CD4-positive, alpha-beta T cell treated with Interleukin-6 at 100 ng/mL for 8 hours (primary cell): ENCODE measurements around the gene PCGF3.
A peak's percentile ranks its signal among the peaks of the same experiment; 100 is the strongest.

Experiments
- DNase-seq: peaks from one replicate; pipeline ENCODE4 v3.0.0-alpha.2; 2020; ENCODE audit warnings: mixed read lengths, low spot score

Gene PCGF3

GRCh38 chr4:784401-785331 is 79.0 kb downstream of the PCGF3 start:
- no peak for DNase-seq

DNA sequence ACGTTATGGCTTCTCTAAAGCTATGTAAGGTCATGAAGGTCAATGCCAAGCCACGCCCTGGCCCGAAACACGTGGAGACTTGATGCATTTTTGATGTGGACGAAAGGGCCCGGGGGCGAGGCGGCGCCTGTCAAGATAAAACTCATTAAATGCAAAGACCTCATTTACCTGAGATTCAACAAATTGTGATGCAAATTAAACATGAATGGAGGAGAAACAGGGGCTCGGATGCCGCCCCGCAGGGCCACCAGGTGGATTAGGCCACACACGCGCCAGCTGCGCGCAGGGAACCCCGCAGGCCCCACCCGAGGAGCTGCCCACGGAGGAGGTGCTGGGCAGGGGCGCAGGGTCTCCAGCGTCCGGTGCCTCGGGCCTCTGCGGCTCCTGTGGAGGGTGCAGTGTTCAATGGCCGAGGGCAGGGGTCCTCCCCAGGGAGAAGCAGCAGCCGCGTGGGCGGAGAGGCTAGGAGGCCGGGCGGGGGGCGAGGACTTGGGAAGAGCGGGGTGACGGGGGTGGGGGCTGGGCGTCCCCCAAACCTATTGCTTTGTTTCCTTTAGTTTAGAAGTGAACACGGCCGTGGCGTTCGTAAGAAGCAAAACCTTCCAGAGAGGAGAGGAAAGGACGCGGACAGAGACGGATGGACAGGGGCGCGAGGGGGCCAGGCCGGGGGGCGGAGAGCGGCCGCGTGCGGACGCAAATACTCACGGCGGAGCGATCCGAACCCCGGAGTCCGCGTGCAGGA is 79.9 kb downstream of the PCGF3 start:
- no peak for DNase-seq

GRCh38 chr4:786074-786741 is 80.6 kb downstream of the PCGF3 start:
- no peak for DNase-seq

GRCh38 chr4:786861-787300 is 81.2 kb downstream of the PCGF3 start:
- no peak for DNase-seq

DNA sequence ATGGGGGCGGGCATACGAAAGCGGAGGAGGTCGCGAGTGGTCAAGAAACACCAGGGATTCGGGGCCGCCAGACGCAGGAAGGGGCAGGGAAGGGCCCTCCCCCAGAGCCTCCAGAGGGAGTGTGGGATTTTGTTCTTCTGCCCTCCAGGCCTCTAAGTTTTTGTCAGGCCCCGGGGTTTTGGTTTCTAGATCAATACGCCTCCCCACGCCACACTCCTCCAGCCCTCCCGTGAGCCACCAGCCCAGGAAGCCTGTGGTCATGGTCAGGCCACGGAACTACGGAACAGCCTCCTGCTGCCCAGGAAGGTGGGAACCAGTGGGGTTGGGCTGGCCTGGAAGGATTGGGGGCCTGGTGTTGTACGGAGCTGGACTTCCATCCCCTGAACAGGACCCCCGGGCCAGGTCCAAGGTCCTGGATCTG is 81.9 kb downstream of the PCGF3 start:
- DNase-seq: no peak

- no peak for DNase-seq
These were observed 82.5 kb downstream of the PCGF3 start for GRCh38 chr4:788006-788635.

DNA sequence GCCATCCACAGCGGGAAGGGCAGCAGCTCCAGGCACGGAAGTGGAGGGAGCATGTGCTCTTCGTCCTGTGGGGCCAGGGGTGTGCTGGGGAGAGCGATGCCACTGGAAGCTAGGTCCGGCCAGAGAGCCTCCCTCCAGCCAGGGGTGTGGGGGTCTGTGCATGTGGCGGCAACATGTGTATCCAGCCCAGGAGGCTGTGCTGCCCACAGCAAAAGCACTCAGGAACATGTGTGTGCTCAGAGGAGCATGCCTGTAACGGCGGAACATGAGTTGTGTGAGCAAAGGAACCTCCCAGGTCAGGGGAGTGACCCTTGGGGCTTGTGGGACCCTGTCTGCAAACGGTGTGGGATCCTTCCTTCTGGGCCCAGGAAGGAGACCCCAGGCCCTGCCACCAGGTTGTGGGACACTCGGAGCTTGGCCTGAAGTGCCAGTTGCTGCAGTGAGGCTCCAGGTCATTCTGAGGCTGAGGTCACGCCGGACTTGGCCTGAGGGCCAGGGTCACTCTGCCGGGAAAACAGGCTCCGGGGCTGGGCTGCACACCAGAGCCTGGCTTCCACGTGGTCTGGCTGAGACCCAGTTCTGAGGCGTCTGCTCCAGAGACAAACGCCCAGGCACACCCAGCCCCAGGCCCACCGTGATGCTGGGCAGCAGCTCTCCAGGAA is 83.1 kb downstream of the PCGF3 start:
- DNase-seq: no peak

GRCh38 chr4:789571-790465 is 84.2 kb downstream of the PCGF3 start:
- DNase-seq: no peak

DNA sequence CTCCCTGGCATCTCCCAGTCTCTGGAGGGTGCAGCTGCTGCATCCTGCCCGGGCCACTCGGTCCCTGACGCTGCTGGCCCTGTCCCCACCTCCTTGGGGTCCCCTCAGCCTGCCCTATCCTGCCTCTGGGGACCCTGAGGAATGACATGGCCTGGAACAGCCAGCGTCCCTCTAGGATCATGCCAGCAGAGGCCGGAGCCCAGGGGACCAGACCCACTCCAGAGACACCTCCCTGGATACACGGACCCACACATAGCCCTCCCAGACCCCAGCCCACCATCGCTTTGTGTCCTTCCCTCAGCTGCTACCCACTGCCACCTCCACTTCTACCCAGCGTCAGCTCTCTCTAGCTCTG is 84.8 kb downstream of the PCGF3 start:
- no peak for DNase-seq

DNA sequence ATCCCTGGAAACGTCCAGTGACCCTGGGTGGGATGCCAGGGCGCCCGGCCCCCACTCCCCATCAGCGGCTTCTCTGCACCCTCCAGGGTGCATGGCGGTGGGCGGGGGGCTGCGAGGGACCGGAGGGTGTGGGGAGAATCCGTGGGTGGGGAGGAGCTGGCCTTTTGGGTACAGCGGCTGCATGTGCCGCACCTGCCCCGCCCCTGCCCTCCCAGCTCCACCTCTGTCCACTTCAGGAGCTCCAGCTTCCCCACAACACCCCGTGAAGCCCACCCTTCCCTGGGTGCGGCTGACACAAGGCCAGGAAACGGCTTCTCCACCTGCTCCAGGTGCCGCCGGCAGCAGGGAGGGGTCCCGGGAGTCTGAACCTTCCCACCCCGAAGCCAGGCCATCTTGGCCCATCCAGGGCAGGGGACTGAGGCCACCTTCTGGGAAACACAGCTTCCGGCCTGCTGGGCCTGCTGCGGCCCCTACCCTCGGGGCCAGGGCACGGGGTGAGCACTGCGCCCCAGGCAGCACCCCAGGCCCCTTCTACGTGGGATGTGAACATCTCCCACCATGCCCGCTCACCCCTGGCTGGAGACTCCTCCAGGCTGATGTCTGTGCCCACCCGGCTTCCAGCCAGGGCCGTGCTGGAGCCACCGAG is 85.7 kb downstream of the PCGF3 start:
- no peak for DNase-seq

GRCh38 chr4:791898-792625 is 86.4 kb downstream of the PCGF3 start:
- peak; percentile 35 for DNase-seq

GRCh38 chr4:792626-793092 is 87.0 kb downstream of the PCGF3 start:
- DNase-seq: no peak

DNA sequence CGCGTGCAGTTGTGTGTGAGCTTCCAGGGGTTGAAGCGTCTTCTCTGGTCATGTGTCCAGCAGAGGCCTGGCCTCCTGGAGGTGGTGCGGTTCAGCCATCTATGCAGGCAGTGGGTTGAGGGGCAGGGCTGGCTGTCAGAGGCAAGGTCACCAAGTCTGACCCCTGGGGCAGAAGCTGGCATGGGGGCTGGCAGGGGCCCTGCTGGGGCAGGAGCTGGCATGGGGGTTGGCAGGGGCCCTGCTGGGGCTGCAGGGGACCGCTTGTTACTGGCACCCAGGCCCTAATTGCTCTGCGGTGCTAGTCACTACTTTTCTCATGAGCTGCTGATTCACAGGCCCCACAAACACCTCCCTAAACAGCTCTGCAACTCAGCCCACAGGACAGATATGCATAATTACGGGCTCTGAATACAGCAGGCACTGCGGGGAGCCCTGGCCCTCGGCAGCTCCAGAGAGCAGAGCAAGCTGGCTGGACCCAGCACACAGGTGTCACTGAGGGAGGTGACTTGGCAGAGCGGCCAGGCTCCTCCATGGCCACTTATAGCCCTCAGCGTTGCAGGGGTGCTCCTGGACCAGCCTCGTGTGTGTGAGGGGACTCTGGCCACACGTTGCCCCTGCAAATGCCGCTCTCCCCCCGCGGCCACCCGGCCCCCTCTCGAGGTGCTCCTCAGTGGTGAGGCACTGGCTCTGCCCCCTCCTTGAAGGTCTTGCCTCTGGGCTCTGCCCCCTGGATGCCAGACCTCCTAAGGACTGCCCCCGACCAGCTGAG is 87.6 kb downstream of the PCGF3 start:
- DNase-seq: no peak

- no peak for DNase-seq
These were observed 88.4 kb downstream of the PCGF3 start for GRCh38 chr4:793941-794621.

- no peak for DNase-seq
These were observed 89.5 kb downstream of the PCGF3 start for GRCh38 chr4:794900-795725.

- DNase-seq: no peak
These were observed 90.1 kb downstream of the PCGF3 start for GRCh38 chr4:795726-796119.

GRCh38 chr4:796206-796605 is 90.6 kb downstream of the PCGF3 start:
- no peak for DNase-seq
